H1 (cell line): Measurements from ENCODE around the gene RMND5B.

Experiments used
- TF ChIP-seq, protein P1 (sequence below), 3 experiments: IDR thresholded peaks; 1 replicate in 2 of 3; 2 replicates in 1 of 3; pipeline versions ENCODE4 v1.5.1 to v1.6.1; 2011; ENCODE audit warnings: low read length in 3 of 3, mild to moderate bottlenecking in 3 of 3, inconsistent platforms in 2 of 3, low read depth in 1 of 3, moderate library complexity in 1 of 3; ENCODE audit not compliant: insufficient read depth in 1 of 3; ENCODE audit errors: control extremely low read depth in 1 of 3
- TF ChIP-seq, protein P2 (sequence below): IDR thresholded peaks from 2 replicates; pipeline ENCODE4 v1.6.1; 2012; ENCODE audit warnings: inconsistent platforms
- TF ChIP-seq, protein P3 (sequence below): IDR thresholded peaks from 2 replicates; pipeline ENCODE4 v1.6.1; 2012; ENCODE audit warnings: inconsistent platforms
- TF ChIP-seq, protein P4 (sequence below): IDR thresholded peaks from 2 replicates; pipeline ENCODE4 v1.6.1; 2012; ENCODE audit warnings: low read length, inconsistent platforms

DNA sequence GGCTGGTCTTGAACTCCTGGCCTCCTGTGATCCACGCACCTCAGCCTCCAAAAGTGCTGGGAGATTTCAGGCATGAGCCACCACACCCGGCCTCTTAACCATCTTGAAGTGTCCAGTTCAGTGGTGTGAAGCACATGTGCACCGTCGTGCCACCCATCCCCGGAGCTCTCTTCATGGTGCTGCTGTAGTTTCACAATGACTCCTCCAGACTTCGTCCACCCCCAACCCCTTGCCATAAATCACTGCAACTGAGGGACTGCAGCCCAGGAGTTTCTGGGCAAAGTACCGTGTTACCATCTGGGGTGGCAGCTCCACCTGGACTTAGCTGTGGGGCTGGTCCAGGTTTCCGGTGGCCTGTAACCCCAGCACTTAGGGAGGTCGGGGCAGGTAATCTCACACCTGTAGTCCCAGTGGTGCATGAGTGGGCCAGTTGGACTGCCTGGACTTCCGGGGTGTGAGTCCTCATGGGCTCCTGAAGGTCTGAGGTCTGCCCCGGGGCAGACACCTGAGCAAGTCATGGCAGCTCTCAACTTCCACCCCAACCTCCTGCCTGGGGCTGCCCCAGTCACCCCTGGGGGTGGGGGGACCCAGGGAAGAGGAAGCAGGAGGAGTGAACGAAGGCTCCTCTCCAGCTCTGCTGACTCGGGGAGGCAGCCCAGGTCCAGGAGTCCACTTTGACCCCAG, 24.1 kb upstream of the RMND5B start:
- TF ChIP-seq, protein P1, sequence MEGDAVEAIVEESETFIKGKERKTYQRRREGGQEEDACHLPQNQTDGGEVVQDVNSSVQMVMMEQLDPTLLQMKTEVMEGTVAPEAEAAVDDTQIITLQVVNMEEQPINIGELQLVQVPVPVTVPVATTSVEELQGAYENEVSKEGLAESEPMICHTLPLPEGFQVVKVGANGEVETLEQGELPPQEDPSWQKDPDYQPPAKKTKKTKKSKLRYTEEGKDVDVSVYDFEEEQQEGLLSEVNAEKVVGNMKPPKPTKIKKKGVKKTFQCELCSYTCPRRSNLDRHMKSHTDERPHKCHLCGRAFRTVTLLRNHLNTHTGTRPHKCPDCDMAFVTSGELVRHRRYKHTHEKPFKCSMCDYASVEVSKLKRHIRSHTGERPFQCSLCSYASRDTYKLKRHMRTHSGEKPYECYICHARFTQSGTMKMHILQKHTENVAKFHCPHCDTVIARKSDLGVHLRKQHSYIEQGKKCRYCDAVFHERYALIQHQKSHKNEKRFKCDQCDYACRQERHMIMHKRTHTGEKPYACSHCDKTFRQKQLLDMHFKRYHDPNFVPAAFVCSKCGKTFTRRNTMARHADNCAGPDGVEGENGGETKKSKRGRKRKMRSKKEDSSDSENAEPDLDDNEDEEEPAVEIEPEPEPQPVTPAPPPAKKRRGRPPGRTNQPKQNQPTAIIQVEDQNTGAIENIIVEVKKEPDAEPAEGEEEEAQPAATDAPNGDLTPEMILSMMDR (IDR thresholded peaks at IDR 0.05; ENCODE audit: control extremely low read depth in 1 of 3, insufficient read depth in 1 of 3, low read depth in 1 of 3, low read length in 3 of 3): no peak
- TF ChIP-seq, protein P2, sequence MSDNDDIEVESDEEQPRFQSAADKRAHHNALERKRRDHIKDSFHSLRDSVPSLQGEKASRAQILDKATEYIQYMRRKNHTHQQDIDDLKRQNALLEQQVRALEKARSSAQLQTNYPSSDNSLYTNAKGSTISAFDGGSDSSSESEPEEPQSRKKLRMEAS: no peak
- TF ChIP-seq, protein P3, sequence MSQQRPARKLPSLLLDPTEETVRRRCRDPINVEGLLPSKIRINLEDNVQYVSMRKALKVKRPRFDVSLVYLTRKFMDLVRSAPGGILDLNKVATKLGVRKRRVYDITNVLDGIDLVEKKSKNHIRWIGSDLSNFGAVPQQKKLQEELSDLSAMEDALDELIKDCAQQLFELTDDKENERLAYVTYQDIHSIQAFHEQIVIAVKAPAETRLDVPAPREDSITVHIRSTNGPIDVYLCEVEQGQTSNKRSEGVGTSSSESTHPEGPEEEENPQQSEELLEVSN: no peak
- TF ChIP-seq, protein P4, sequence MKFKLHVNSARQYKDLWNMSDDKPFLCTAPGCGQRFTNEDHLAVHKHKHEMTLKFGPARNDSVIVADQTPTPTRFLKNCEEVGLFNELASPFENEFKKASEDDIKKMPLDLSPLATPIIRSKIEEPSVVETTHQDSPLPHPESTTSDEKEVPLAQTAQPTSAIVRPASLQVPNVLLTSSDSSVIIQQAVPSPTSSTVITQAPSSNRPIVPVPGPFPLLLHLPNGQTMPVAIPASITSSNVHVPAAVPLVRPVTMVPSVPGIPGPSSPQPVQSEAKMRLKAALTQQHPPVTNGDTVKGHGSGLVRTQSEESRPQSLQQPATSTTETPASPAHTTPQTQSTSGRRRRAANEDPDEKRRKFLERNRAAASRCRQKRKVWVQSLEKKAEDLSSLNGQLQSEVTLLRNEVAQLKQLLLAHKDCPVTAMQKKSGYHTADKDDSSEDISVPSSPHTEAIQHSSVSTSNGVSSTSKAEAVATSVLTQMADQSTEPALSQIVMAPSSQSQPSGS: no peak
